ENCODE data around the gene GOLGB1. TPM values are rescaled to one million over a fixed set of nuclear protein-coding genes. Genes with fewer than 3 reads are reported as not detected.
"Not testable (repeated sequence)": the region's sequence is repeated elsewhere in the genome, so short reads cannot be mapped to it uniquely, and the experiment has no call there.

Gene GOLGB1
- polyA plus RNA-seq (ENCODE audit: insufficient read length in 3 of 3) = 10 to 100 TPM; 78.3 to 90.9 (median 81.7) TPM

GRCh38 chr3:121749276-121750086 is at the start of gene GOLGB1:
TSS of gene GOLGB1 (minus strand) at chr3:121749741. CDS start at chr3:121730971, 18,770 bp downstream.
- DNase-seq (ENCODE audit: low read depth in 3 of 3, low spot score in 2 of 3) = peak; percentile 96 to 98 (median 97)

GRCh38 chr3:121796970-121797369 is 47.4 kb upstream of the GOLGB1 start:
- DNase-seq (ENCODE audit: low read depth in 3 of 3, low spot score in 2 of 3) = no peak

GRCh38 chr3:121794264-121794983 is 44.9 kb upstream of the GOLGB1 start:
- no peak for DNase-seq (ENCODE audit: low read depth in 3 of 3, low spot score in 2 of 3)

- no peak for DNase-seq (ENCODE audit: low read depth in 3 of 3, low spot score in 2 of 3)
Observed at GRCh38 chr3:121793078-121793477, 43.5 kb upstream of the GOLGB1 start.

- no peak for DNase-seq (ENCODE audit: low read depth in 3 of 3, low spot score in 2 of 3)
Observed at GRCh38 chr3:121786485-121786884, 36.9 kb upstream of the GOLGB1 start.

- DNase-seq (ENCODE audit: low read depth in 3 of 3, low spot score in 2 of 3) = not testable (repeated sequence)
Observed at GRCh38 chr3:121782784-121783183, 33.2 kb upstream of the GOLGB1 start.

- no peak for DNase-seq (ENCODE audit: low read depth in 3 of 3, low spot score in 2 of 3)
Observed at GRCh38 chr3:121781611-121782010, 32.1 kb upstream of the GOLGB1 start.

GRCh38 chr3:121775095-121775494 is 25.6 kb upstream of the GOLGB1 start:
- DNase-seq (ENCODE audit: low read depth in 3 of 3, low spot score in 2 of 3) = not testable (repeated sequence)

GRCh38 chr3:121769246-121769645 is 19.7 kb upstream of the GOLGB1 start:
- no peak for DNase-seq (ENCODE audit: low read depth in 3 of 3, low spot score in 2 of 3)

- DNase-seq (ENCODE audit: low read depth in 3 of 3, low spot score in 2 of 3) = no peak
Observed at GRCh38 chr3:121768452-121768851, 18.9 kb upstream of the GOLGB1 start.

GRCh38 chr3:121759541-121760202 is 10.1 kb upstream of the GOLGB1 start:
- no peak for DNase-seq (ENCODE audit: low read depth in 3 of 3, low spot score in 2 of 3)

GRCh38 chr3:121758727-121759450 is 9.3 kb upstream of the GOLGB1 start:
- DNase-seq (ENCODE audit: low read depth in 3 of 3, low spot score in 2 of 3) = no peak

GRCh38 chr3:121757812-121758545 is 8.4 kb upstream of the GOLGB1 start:
- DNase-seq (ENCODE audit: low read depth in 3 of 3, low spot score in 2 of 3) = no peak

- peak in 1 of 3 donors; percentile 16 for DNase-seq (ENCODE audit: low read depth in 3 of 3, low spot score in 2 of 3)
Observed at GRCh38 chr3:121757087-121757811, 7.7 kb upstream of the GOLGB1 start.

GRCh38 chr3:121752772-121753171 is 3.2 kb upstream of the GOLGB1 start:
- no peak for DNase-seq (ENCODE audit: low read depth in 3 of 3, low spot score in 2 of 3)

- DNase-seq (ENCODE audit: low read depth in 3 of 3, low spot score in 2 of 3) = no peak
Observed at GRCh38 chr3:121752261-121752660, 2.7 kb upstream of the GOLGB1 start.

- DNase-seq (ENCODE audit: low read depth in 3 of 3, low spot score in 2 of 3) = no peak
Observed at GRCh38 chr3:121750087-121750415, 510 bp upstream of the GOLGB1 start.

- DNase-seq (ENCODE audit: low read depth in 3 of 3, low spot score in 2 of 3) = peak in 2 of 3 donors; percentile 41 to 53
Observed at GRCh38 chr3:121748680-121749275, 763 bp downstream of the GOLGB1 start.

- DNase-seq (ENCODE audit: low read depth in 3 of 3, low spot score in 2 of 3) = no peak
Observed at GRCh38 chr3:121747976-121748375, 1.6 kb downstream of the GOLGB1 start.
